BLaER1 (cell line): ENCODE data around the gene PIGQ.

Source experiments
- H3K27ac ChIP-seq: shearing (Covaris generic); formaldehyde crosslinking; 2 replicates; pipeline ENCODE4 v1.8.1; 2022
- H3K27me3 ChIP-seq: shearing (Covaris generic); formaldehyde crosslinking; 2 replicates; pipeline ENCODE4 v1.8.1; 2022
- H3K36me3 ChIP-seq: shearing (Covaris generic); formaldehyde crosslinking; 2 replicates; pipeline ENCODE4 v1.8.1; 2022
- H3K4me1 ChIP-seq: shearing (Covaris generic); formaldehyde crosslinking; 2 replicates; pipeline ENCODE4 v1.8.1; 2022
- H3K4me2 ChIP-seq: shearing (Covaris generic); formaldehyde crosslinking; 2 replicates; pipeline ENCODE4 v1.8.1; 2022
- H3K4me3 ChIP-seq: shearing (Covaris generic); formaldehyde crosslinking; 2 replicates; pipeline ENCODE4 v1.8.1; 2022
- H3K9ac ChIP-seq: shearing (Covaris generic); formaldehyde crosslinking; 2 replicates; pipeline ENCODE4 v1.8.1; 2022
- H3K9me3 ChIP-seq: shearing (Covaris generic); formaldehyde crosslinking; 2 replicates; pipeline ENCODE4 v1.8.1; 2022
- H4K20me1 ChIP-seq: shearing (Covaris generic); formaldehyde crosslinking; 2 replicates; pipeline ENCODE4 v1.8.1; 2022
- Cebpa-rat ChIP-seq: shearing (Covaris generic); IDR thresholded peaks from 2 replicates; pipeline ENCODE4 v1.8.1; 2022

Gene PIGQ

DNA sequence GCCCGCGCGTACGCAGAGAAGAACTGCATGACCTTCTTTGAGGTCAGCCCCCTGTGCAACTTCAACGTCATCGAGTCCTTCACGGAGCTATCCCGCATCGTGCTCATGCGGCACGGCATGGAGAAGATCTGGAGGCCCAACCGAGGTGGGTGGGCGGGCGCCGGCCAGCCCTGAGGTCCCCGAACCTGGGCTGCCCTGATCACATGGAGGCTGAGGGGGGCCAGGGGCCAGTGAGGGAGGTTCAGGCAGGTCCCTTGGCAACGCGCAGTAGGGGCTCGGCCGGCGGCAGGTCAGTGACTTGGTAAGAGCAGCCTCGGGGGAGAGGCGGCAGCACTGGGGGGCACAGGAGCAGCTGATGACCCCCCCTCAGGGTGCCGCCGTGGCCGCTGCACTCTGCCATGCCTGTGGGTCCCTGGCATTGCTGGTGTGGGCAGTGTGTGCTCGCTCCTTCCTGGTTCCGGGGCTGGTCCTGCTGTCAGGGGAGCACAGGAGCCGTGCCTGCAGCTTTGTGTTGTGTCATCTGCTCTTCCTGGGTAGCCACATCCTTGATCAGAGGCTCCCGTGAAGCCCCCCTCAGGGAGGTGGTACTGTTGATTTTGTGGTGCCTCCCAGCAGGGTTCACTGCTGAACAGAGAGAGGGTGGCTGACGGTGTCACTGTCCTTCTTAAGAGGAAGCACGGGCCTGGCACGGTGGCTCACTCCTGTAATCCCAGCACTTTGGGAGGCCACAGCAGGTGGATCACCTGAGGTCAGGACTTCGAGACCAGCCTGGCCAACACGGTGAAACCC, 56.4 kb downstream of the PIGQ start:
- H3K36me3 ChIP-seq = peaks cover 43% of the 10 kb centered on the region
- no peak for TF ChIP-seq Cebpa-rat
- H3K9me3 ChIP-seq = no peaks in the 10 kb centered on the region
- H3K4me1 ChIP-seq = peaks cover 56% of the 10 kb centered on the region
- H3K9ac ChIP-seq = no peak overlapping the region
- no peak overlapping the region for H3K4me3 ChIP-seq
- no peak overlapping the region for H3K27ac ChIP-seq
- H3K4me2 ChIP-seq = no peak overlapping the region
- peaks cover 74% of the 10 kb centered on the region for H4K20me1 ChIP-seq
- H3K27me3 ChIP-seq = no peaks in the 10 kb centered on the region

DNA sequence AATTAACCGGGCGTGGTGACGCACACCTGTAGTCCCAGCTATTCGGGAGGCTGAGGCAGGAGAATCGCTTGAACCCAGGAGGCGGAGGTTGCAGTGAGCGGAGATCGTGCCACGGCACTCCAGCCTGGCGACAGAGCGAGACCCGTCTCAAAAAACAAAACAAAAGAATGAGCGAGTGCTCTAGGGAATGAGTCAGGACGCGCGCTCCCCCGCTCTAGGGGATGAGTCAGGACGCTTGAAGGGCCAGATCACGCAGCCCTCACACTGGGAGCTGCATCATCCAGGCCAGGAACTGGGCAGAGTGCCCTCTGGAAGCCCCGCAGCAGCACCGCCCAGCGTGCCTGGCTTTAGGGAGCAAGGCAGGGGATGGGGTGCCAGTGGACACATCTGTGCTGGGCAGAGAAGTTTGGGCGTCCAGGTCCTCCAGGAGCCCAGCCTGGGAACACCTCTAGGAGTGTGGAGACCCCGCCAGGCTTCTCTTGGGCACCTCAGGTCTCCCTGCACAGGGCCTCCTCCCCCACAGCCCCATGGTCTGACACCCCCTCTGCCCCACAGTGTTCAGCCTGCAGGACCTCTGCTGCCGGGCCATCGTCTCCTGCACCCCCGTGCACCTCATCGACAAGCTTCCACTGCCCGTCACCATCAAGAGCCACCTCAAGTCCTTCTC, 57.2 kb downstream of the PIGQ start:
- Histone ChIP-seq H3K27me3 (no peaks in the 10 kb centered on the region), H3K9ac (no peak overlapping the region), H3K36me3 (peaks cover 43% of the 10 kb centered on the region), H3K4me1 (peaks cover 51% of the 10 kb centered on the region), H3K4me2 (no peak overlapping the region), H4K20me1 (peaks cover 69% of the 10 kb centered on the region), H3K27ac (no peak overlapping the region), H3K4me3 (no peak overlapping the region), H3K9me3 (no peaks in the 10 kb centered on the region)
- TF ChIP-seq Cebpa-rat = no peak

DNA sequence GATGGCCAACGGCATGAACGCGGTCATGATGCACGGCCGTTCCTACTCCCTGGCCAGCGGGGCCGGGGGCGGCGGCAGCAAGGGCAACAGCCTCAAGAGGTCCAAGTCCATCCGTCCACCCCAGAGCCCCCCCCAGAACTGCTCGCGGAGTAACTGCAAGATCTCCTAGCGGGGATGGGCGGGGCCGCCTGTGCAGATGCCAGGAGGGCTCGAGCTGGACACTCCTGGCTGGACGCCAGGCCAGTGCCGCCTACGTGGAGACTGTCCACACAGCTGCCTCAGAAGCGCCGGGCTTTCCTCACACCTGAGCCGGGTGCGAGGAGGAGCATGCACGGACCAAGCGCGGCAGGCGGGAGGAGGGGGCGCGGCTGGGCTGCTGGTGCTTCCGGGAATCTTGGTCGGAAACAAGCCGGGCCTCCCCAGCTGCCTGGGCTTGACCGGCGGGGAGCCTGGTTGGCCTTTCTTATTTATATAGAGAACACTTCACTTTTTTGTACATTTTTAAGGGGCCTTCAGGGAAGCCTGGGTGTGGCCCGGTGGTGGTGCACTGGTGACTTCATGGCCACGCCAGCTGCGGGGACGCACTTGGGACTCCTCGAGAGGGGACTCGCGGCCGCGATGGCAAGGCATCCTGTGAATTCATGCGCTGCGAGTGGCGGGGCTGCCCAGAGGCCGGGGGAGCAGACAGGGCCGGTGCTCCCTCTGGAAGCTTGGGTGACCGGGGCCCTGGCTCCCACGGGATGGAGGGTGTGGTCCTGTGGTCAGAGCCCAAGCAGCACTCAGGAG, 57.9 kb downstream of the PIGQ start:
- Histone ChIP-seq H3K36me3 (peaks cover 49% of the 10 kb centered on the region), H3K4me2 (no peak overlapping the region), H4K20me1 (peaks cover 68% of the 10 kb centered on the region), H3K4me3 (no peak overlapping the region), H3K9me3 (no peaks in the 10 kb centered on the region), H3K9ac (no peak overlapping the region), H3K27me3 (no peaks in the 10 kb centered on the region), H3K4me1 (peaks cover 45% of the 10 kb centered on the region), H3K27ac (no peak overlapping the region)
- TF ChIP-seq Cebpa-rat = no peak

DNA sequence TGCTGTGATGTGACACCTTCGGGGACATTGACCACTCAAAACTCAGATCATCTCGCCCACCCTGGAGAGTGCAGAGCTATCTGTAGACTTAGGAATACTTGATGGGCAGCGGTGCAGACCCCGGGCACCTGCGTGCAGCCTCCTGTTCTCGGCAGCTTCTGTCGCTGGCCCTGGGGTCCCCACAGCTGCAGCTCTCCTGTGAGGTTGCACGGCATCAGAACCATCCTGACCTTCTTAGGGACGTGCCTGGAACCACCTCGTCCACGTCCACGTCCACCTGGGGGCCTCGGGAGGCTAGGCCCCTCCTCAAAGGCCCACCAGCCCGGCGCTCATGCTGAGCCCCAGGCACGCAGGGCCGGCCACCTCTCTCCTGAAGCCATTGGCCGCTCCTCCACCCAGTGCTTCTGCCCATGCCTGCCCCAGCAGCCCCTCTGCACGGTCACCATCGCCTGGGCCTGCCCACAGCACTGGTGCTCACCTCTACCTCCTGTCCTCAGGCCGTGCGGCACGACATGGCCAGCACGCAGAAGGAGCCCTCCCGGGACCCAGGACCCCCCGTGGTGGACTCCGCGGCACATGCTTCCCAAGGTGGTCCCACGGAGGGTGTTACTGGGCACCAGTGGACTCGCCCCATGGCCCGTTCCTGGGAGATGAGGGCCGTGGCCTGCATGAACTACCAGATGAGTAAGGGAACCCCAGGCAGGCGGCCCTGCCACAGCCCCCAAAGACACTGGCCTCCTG, 58.7 kb downstream of the PIGQ start:
- Histone ChIP-seq H3K36me3 (peaks cover 57% of the 10 kb centered on the region), H3K4me3 (no peak overlapping the region), H3K9ac (no peak overlapping the region), H4K20me1 (peaks cover 68% of the 10 kb centered on the region), H3K27me3 (no peaks in the 10 kb centered on the region), H3K4me2 (no peak overlapping the region), H3K4me1 (peaks cover 44% of the 10 kb centered on the region), H3K27ac (no peak overlapping the region), H3K9me3 (no peaks in the 10 kb centered on the region)
- no peak for TF ChIP-seq Cebpa-rat

DNA sequence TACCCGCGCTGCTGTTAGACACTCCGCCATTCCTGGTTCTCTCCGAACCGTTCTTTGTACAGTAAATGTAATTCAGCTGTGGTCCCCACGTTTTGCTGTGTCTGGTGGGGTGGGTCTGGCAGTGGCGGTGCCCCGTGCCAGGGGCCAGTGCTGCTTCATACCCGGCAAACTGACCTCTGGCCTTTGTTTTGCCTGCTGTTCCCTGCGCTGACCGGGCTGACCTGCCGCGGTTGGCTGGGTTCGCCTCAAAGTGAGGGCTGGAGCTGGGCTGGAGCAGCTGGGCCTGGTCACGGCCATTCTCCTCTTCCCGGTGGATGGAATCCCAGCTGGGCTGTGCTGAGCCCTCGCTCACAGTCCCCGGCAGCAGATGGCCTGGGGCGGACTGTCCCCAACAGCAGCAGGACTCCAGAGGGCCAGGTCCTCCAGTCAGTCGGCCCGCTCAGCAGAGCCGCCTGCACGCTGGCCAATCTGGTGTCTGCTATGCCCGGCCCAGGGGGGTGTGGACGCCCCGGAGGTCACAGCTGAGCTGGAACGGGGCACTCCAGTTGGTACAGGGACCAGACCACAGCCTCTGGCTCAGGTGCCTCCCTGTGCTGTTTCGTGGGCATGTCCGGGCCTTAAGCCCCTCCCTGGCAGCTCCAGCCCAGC, 59.5 kb downstream of the PIGQ start:
- TF ChIP-seq Cebpa-rat = no peak
- Histone ChIP-seq H3K9me3 (no peaks in the 10 kb centered on the region), H4K20me1 (peaks cover 68% of the 10 kb centered on the region), H3K9ac (no peak overlapping the region), H3K27ac (no peak overlapping the region), H3K4me3 (no peak overlapping the region), H3K4me1 (peaks cover 38% of the 10 kb centered on the region), H3K36me3 (peaks cover 65% of the 10 kb centered on the region), H3K27me3 (no peaks in the 10 kb centered on the region), H3K4me2 (no peak overlapping the region)

DNA sequence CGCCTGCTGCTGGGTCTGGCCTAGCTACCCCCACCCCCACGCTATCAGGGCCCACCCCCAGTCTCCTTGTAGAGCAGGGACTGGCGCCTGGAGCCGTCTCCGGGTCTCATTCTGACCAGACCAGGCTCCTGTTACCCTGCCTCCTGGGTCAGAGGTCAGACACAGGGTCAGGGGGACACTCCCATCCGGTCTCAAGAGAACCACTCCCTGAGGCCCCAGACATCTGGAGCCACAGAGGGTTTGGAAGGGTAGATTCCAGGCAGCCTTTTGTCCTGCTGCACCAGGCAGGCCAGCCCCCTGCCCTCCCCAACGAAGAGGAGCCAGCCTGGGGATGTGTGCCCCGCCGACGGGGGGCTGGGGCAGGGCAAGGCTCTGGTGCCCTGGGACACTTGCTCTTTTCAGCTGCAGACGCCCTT, 60.1 kb downstream of the PIGQ start:
- peaks cover 38% of the 10 kb centered on the region for H3K4me1 ChIP-seq
- H3K9me3 ChIP-seq = no peaks in the 10 kb centered on the region
- H3K27me3 ChIP-seq = no peaks in the 10 kb centered on the region
- H3K4me3 ChIP-seq = no peak overlapping the region
- peak overlapping the region; percentile 66; the same call in 1 of the 2 replicates for H3K4me2 ChIP-seq
- H3K27ac ChIP-seq = no peak overlapping the region
- H3K9ac ChIP-seq = peak overlapping the region; percentile 34; the same call in 1 of the 2 replicates
- TF ChIP-seq Cebpa-rat = no peak
- peaks cover 71% of the 10 kb centered on the region for H3K36me3 ChIP-seq
- H4K20me1 ChIP-seq = peaks cover 68% of the 10 kb centered on the region

DNA sequence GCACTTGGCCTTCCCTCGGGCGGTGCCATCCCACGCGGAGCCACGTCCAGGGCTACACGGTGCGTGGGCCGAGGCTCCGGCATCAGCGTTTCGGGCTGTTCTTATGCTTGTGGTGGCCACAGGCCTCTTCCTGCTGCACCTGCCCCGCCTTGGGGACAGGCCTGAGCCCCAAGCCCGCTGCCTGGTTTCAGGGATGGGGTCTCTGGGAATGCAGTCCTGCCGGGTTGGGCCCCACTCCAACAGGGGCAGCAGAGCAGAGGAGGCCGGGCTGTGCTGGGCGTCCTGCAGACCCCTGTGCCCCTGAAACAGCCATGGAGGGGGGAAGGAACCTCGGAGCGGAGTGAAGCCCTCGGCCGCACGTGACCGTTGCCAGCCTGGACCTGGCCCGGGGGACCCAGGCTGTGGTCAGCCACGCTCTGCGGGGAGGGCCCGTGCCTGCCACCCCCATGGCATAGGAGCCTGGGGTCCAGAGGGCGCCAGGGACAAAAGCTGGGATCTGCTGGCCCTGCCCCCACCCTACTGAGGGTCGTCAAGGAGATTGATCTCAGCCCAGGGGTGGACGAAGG, 60.6 kb downstream of the PIGQ start:
- Histone ChIP-seq H3K4me3 (no peak overlapping the region), H4K20me1 (peaks cover 68% of the 10 kb centered on the region), H3K4me1 (peaks cover 38% of the 10 kb centered on the region), H3K27me3 (no peaks in the 10 kb centered on the region), H3K9me3 (no peaks in the 10 kb centered on the region), H3K27ac (0 out of 2 replicates have a peak overlapping the region, but pooled peaks have one; percentile 26), H3K9ac (peak overlapping the region; percentile 34; the same call in 1 of the 2 replicates), H3K4me2 (peak overlapping the region; percentile 66), H3K36me3 (peaks cover 70% of the 10 kb centered on the region)
- TF ChIP-seq Cebpa-rat = no peak

DNA sequence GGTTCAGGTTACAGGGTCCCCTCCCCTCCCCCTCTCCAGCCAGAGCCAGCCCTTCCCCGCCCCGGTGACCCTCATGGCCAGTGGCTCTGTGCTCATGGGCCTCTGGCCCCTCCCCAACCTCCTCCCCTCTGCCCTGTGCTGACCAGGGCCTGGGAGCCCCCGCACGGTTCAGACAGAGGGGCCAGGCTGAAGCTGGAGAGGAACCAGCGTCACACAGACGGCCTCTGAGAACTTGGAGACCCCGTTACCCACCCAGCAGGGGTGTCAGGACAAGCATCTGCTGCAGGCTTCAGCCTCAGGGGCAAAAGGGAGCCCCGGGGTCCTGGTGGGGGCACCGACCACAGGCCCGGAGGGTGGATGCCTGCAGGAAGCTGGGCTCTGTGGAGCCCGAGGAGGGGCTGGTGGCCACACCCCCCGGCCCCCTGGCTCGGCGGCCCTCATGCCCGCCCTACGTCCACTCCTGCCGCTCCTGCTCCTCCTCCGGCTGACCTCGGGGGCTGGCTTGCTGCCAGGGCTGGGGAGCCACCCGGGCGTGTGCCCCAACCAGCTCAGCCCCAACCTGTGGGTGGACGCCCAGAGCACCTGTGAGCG, 61.1 kb downstream of the PIGQ start, which contains the start of gene WFIKKN1:
Gene WFIKKN1, plus strand, starts transcription at position 171 of the 591 bp plus-strand sequence. Its CDS starts 269 bp downstream, at position 440.
- Histone ChIP-seq H3K27ac (0 out of 2 replicates have a peak within 1 kb of the TSS, but pooled peaks have one; percentile 26), H3K4me3 (no peak within 1 kb of the TSS), H3K9ac (peak within 1 kb of the TSS; percentile 34; the same call in 1 of the 2 replicates), H3K36me3 (peaks cover 64% of the 10 kb centered on the region), H3K9me3 (no peaks in the 10 kb centered on the region), H3K4me2 (peak within 1 kb of the TSS; percentile 66), H4K20me1 (peaks cover 64% of the 10 kb centered on the region), H3K27me3 (no peaks in the 10 kb centered on the region), H3K4me1 (peaks cover 38% of the 10 kb centered on the region)
- no peak for TF ChIP-seq Cebpa-rat
